Mammary epithelial cell (primary cell): ENCODE results near the gene PTPN2.

Experiments
- CTCF ChIP-seq, 2 donors: IDR thresholded peaks in 1 of 2; conservative IDR thresholded peaks in 1 of 2; 2 replicates each; pipeline ENCODE4 v1.5.1; 2011 to 2012; ENCODE audit warnings: inconsistent platforms in 2 of 2, low read length in 2 of 2, mild to moderate bottlenecking in 2 of 2, control low read depth in 1 of 2, low read depth in 1 of 2; ENCODE audit not compliant: insufficient read depth in 1 of 2; ENCODE audit errors: extremely low read depth in 1 of 2
- EZH2 ChIP-seq: IDR thresholded peaks from 2 replicates; pipeline ENCODE4 v1.6.1; 2012; ENCODE audit warnings: low read length, inconsistent platforms, borderline replicate concordance

GRCh38 chr18:12862874-12863482 lies 21.1 kb downstream of the PTPN2 start:
- no peak for TF ChIP-seq CTCF (conservative IDR thresholded peaks at IDR 0.05 in 1 of 2, IDR thresholded peaks at IDR 0.05 in 1 of 2; ENCODE audit: extremely low read depth in 1 of 2, insufficient read depth in 1 of 2, low read depth in 1 of 2, low read length in 2 of 2)
- no peak for TF ChIP-seq EZH2
